Measurements from ENCODE around the gene PTGDS. TPM values are rescaled to one million over a fixed set of nuclear protein-coding genes. Genes with fewer than 3 reads are reported as not detected.

PTGDS gene
- total RNA-seq, 1 experiment from 2014 or later, result 2.2 TPM

DNA sequence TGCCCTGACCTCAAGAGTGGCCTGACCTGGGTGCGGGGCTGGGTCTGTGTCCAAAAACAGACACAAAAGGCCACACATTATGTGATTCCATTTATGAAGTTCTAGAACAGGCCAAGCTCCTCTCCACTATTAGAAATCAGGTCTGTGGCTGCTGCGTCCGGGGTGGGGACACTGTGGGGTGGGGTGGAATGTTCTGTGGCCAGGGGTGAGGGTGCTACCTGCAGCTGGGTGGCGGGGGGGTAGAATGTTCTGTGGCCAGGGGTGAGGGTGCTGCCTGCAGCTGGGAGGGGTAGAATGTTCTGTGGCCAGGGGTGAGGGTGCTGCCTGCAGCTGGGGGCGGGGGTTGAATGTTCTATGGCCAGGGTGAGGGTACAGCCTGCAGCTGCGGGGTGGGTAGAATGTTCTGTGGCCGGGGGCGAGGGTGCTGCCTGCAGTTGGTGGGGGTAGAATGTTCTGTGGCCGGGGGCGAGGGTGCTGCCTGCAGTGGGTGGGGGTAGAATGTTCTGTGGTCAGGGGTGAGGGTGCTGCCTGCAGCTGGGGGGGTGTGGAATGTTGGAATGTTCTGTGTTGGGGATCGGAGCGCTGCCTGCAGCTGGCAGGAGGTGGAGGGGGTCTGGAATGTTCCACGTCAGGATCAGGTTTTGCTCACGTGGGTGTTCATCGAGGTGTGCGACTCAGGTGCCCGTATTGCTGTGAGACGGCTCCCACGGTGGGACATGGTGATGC, 16.9 kb upstream of the PTGDS start:
- Mint-ChIP-seq H3K27me3 (ENCODE audit: low read depth) (no peaks in the 10 kb centered on the region), H3K27ac (no peak overlapping the region), H3K36me3 (no peaks in the 10 kb centered on the region), H3K4me1 (no peaks in the 10 kb centered on the region), H3K9me3 (peaks cover 9% of the 10 kb centered on the region), H3K4me3 (no peak overlapping the region)
- POLR2A ChIA-PET, result no interaction called here
- no peak for DNase-seq (ENCODE audit: low spot score)
- TF ChIP-seq, protein P1, sequence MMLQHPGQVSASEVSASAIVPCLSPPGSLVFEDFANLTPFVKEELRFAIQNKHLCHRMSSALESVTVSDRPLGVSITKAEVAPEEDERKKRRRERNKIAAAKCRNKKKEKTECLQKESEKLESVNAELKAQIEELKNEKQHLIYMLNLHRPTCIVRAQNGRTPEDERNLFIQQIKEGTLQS (CRISPR knock-in tag; conservative IDR thresholded peaks at IDR 0.05), result no peak
- no peak for TF ChIP-seq SP1 (CRISPR knock-in tag; conservative IDR thresholded peaks at IDR 0.05)
- TF ChIP-seq, protein P2, sequence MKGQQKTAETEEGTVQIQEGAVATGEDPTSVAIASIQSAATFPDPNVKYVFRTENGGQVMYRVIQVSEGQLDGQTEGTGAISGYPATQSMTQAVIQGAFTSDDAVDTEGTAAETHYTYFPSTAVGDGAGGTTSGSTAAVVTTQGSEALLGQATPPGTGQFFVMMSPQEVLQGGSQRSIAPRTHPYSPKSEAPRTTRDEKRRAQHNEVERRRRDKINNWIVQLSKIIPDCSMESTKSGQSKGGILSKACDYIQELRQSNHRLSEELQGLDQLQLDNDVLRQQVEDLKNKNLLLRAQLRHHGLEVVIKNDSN (CRISPR knock-in tag; IDR thresholded peaks at IDR 0.05), result no peak
- CTCF ChIA-PET, result interaction anchor here (0.6 to 1.8 kb wide), 8 partner anchors 12 to 159 kb away, joined by 3 to 11 read pairs (median 4); no protein-coding TSS in a partner anchor
- no peak for ATAC-seq

DNA sequence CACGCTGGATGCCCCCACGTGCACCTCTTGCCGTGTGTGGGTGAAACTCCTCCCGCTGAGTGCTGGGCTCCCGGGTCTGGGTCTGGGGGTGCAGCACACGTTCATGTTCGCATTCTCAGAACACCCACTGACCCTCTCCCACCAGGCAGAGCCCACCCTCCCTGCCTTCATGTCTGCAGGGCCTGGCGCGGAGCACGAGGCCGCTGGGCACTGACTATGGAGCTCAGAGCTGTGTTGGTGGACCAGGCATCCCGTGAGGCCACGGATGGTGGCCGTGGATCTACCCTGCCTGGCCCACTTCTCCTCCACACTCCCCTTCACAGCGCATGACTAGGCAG, 16.4 kb upstream of the PTGDS start:
- Mint-ChIP-seq H3K36me3 (no peaks in the 10 kb centered on the region), H3K4me3 (no peak overlapping the region), H3K27me3 (ENCODE audit: low read depth) (no peaks in the 10 kb centered on the region), H3K4me1 (peaks cover 4% of the 10 kb centered on the region), H3K9me3 (peaks cover 9% of the 10 kb centered on the region), H3K27ac (no peak overlapping the region)
- ATAC-seq (no peak), DNase-seq (ENCODE audit: low spot score) (no peak)
- CTCF ChIA-PET, result interaction anchor here (0.6 to 1.8 kb wide), 8 partner anchors 13 to 192 kb away, joined by 3 to 11 read pairs (median 4); partner anchors contain the start of gene FBXW5
- POLR2A ChIA-PET, result interaction anchor here (0.6 kb wide), 1 partner anchor 455 kb away, joined by 3 read pairs; no protein-coding TSS in a partner anchor
- TF ChIP-seq MYBL2 (CRISPR knock-in tag; IDR thresholded peaks at IDR 0.05) (no peak), MXD4 (CRISPR knock-in tag; IDR thresholded peaks at IDR 0.05; ENCODE audit: borderline replicate concordance) (no peak), FOXP1 (CRISPR knock-in tag; IDR thresholded peaks at IDR 0.05; ENCODE audit: borderline replicate concordance) (no peak), JAZF1 (CRISPR knock-in tag; IDR thresholded peaks at IDR 0.05) (no peak), ZNF416 (CRISPR knock-in tag; IDR thresholded peaks at IDR 0.05) (no peak), SP1 (CRISPR knock-in tag; conservative IDR thresholded peaks at IDR 0.05) (no peak), SOX15 (CRISPR knock-in tag; IDR thresholded peaks at IDR 0.05) (no peak), ATF1 (CRISPR knock-in tag; IDR thresholded peaks at IDR 0.05) (no peak)
- TF ChIP-seq, protein P3, sequence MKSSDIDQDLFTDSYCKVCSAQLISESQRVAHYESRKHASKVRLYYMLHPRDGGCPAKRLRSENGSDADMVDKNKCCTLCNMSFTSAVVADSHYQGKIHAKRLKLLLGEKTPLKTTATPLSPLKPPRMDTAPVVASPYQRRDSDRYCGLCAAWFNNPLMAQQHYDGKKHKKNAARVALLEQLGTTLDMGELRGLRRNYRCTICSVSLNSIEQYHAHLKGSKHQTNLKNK (CRISPR knock-in tag; IDR thresholded peaks at IDR 0.05), result no peak
- TF ChIP-seq, protein P4, sequence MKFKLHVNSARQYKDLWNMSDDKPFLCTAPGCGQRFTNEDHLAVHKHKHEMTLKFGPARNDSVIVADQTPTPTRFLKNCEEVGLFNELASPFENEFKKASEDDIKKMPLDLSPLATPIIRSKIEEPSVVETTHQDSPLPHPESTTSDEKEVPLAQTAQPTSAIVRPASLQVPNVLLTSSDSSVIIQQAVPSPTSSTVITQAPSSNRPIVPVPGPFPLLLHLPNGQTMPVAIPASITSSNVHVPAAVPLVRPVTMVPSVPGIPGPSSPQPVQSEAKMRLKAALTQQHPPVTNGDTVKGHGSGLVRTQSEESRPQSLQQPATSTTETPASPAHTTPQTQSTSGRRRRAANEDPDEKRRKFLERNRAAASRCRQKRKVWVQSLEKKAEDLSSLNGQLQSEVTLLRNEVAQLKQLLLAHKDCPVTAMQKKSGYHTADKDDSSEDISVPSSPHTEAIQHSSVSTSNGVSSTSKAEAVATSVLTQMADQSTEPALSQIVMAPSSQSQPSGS (CRISPR knock-in tag; IDR thresholded peaks at IDR 0.05; ENCODE audit: borderline replicate concordance, low read depth), result no peak
- TF ChIP-seq, protein P5, sequence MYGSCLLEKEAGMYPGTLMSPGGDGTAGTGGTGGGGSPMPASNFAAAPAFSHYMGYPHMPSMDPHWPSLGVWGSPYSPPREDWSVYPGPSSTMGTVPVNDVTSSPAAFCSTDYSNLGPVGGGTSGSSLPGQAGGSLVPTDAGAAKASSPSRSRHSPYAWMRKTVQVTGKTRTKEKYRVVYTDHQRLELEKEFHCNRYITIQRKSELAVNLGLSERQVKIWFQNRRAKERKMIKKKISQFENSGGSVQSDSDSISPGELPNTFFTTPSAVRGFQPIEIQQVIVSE (CRISPR knock-in tag; IDR thresholded peaks at IDR 0.05; ENCODE audit: borderline replicate concordance), result no peak
- TF ChIP-seq, protein P6, sequence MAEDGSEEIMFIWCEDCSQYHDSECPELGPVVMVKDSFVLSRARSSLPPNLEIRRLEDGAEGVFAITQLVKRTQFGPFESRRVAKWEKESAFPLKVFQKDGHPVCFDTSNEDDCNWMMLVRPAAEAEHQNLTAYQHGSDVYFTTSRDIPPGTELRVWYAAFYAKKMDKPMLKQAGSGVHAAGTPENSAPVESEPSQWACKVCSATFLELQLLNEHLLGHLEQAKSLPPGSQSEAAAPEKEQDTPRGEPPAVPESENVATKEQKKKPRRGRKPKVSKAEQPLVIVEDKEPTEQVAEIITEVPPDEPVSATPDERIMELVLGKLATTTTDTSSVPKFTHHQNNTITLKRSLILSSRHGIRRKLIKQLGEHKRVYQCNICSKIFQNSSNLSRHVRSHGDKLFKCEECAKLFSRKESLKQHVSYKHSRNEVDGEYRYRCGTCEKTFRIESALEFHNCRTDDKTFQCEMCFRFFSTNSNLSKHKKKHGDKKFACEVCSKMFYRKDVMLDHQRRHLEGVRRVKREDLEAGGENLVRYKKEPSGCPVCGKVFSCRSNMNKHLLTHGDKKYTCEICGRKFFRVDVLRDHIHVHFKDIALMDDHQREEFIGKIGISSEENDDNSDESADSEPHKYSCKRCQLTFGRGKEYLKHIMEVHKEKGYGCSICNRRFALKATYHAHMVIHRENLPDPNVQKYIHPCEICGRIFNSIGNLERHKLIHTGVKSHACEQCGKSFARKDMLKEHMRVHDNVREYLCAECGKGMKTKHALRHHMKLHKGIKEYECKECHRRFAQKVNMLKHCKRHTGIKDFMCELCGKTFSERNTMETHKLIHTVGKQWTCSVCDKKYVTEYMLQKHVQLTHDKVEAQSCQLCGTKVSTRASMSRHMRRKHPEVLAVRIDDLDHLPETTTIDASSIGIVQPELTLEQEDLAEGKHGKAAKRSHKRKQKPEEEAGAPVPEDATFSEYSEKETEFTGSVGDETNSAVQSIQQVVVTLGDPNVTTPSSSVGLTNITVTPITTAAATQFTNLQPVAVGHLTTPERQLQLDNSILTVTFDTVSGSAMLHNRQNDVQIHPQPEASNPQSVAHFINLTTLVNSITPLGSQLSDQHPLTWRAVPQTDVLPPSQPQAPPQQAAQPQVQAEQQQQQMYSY (CRISPR knock-in tag; IDR thresholded peaks at IDR 0.05), result no peak
- TF ChIP-seq, protein P7, sequence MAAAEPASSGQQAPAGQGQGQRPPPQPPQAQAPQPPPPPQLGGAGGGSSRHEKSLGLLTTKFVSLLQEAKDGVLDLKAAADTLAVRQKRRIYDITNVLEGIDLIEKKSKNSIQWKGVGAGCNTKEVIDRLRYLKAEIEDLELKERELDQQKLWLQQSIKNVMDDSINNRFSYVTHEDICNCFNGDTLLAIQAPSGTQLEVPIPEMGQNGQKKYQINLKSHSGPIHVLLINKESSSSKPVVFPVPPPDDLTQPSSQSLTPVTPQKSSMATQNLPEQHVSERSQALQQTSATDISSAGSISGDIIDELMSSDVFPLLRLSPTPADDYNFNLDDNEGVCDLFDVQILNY (CRISPR knock-in tag; IDR thresholded peaks at IDR 0.05), result no peak
- TF ChIP-seq, protein P8, sequence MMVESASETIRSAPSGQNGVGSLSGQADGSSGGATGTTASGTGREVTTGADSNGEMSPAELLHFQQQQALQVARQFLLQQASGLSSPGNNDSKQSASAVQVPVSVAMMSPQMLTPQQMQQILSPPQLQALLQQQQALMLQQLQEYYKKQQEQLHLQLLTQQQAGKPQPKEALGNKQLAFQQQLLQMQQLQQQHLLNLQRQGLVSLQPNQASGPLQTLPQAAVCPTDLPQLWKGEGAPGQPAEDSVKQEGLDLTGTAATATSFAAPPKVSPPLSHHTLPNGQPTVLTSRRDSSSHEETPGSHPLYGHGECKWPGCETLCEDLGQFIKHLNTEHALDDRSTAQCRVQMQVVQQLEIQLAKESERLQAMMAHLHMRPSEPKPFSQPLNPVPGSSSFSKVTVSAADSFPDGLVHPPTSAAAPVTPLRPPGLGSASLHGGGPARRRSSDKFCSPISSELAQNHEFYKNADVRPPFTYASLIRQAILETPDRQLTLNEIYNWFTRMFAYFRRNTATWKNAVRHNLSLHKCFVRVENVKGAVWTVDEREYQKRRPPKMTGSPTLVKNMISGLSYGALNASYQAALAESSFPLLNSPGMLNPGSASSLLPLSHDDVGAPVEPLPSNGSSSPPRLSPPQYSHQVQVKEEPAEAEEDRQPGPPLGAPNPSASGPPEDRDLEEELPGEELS (CRISPR knock-in tag; IDR thresholded peaks at IDR 0.05), result no peak
- TF ChIP-seq, protein P9, sequence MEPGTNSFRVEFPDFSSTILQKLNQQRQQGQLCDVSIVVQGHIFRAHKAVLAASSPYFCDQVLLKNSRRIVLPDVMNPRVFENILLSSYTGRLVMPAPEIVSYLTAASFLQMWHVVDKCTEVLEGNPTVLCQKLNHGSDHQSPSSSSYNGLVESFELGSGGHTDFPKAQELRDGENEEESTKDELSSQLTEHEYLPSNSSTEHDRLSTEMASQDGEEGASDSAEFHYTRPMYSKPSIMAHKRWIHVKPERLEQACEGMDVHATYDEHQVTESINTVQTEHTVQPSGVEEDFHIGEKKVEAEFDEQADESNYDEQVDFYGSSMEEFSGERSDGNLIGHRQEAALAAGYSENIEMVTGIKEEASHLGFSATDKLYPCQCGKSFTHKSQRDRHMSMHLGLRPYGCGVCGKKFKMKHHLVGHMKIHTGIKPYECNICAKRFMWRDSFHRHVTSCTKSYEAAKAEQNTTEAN (CRISPR knock-in tag; IDR thresholded peaks at IDR 0.05), result no peak
- TF ChIP-seq, protein P10, sequence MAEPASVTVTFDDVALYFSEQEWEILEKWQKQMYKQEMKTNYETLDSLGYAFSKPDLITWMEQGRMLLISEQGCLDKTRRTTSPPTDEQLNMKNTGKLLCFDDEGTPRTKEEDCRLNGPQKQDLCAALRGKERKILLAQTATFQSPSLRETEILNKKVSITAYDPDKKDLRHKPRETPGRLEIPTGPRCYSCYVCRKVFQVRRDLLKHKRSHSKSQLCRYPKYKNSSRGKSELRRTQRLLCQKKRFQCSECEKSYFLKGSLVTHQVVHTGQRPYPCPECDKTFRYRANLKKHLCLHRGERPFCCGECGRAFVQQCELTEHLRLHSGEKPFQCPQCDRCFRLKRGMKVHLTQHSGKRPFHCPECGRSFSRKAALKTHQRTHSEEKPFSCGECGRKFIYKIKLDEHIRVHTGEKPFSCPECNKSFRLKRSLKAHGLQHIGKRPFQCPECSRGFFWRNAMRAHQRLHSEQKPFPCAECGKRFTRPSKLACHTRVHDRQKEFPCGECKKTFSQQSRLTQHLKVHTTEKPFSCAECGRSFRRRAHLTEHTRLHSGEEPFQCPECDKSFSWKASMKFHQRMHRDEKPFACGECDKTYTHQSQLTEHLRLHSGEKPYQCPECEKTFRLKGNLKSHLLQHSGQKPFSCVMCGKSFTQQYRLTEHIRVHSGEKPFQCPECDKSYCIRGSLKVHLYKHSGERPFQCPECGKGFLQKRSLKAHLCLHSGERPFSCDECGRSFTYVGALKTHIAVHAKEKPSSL (CRISPR knock-in tag; conservative IDR thresholded peaks at IDR 0.05), result no peak
- TF ChIP-seq, protein P11, sequence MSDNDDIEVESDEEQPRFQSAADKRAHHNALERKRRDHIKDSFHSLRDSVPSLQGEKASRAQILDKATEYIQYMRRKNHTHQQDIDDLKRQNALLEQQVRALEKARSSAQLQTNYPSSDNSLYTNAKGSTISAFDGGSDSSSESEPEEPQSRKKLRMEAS (CRISPR knock-in tag; IDR thresholded peaks at IDR 0.05), result no peak
